Measurements from ENCODE around the gene GFAP. TPM values are rescaled to one million over a fixed set of nuclear protein-coding genes. Genes with fewer than 3 reads are reported as not detected.

GFAP gene
- total and polyA plus RNA-seq, 12 donors = 0.39 to 9.1 (median 1.4) TPM; not detected in 1

DNA sequence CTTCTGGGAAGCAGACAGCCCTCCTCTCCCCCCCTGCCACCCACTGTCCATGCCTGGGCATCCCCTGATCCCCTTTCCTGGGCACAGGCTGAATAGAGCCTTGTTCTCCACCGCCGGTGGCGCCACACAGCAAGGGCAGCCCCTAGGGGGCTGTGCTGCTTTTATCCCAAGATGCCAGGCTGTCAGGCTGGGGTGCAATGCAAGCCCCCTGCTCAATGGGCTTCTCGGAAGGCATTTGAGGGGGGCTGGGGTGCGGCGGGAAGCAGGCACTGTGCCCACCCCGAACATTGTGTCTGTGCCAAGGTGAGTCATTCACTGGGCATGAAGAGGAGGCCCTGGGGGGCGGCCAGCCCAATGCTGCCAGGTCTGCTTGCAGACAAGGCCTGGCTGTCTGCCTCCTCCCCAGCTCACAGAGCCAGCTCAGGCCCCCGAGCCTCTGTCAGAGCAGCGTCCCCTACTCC is 1.5 kb upstream of the GFAP start:
- Histone ChIP-seq H3K4me1 (replicated peaks in 1 of 2) (peaks cover 9 to 18% of the 10 kb centered on the region in 2 donors), H3K4me3 (no peak overlapping the region), H3K9me3 (replicated peaks in 1 of 3) (no peaks in the 10 kb centered on the region), H3K36me3 (replicated peaks in 1 of 2) (no peaks in the 10 kb centered on the region), H3K27ac (peak overlapping the region in 3 of 5 donors; percentile 8 to 78 (median 22)), H3K27me3 (no peaks in the 10 kb centered on the region)
- no peak for TF ChIP-seq POLR2A (IDR thresholded peaks at IDR 0.05)
- TF ChIP-seq, protein P1, sequence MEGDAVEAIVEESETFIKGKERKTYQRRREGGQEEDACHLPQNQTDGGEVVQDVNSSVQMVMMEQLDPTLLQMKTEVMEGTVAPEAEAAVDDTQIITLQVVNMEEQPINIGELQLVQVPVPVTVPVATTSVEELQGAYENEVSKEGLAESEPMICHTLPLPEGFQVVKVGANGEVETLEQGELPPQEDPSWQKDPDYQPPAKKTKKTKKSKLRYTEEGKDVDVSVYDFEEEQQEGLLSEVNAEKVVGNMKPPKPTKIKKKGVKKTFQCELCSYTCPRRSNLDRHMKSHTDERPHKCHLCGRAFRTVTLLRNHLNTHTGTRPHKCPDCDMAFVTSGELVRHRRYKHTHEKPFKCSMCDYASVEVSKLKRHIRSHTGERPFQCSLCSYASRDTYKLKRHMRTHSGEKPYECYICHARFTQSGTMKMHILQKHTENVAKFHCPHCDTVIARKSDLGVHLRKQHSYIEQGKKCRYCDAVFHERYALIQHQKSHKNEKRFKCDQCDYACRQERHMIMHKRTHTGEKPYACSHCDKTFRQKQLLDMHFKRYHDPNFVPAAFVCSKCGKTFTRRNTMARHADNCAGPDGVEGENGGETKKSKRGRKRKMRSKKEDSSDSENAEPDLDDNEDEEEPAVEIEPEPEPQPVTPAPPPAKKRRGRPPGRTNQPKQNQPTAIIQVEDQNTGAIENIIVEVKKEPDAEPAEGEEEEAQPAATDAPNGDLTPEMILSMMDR (IDR thresholded peaks at IDR 0.05) = no peak
- intact Hi-C loops (cut with DNase I) = loop anchor here in 1 of 2 donors (10.0 kb wide), 1 partner anchor 188 kb away; no protein-coding TSS in a partner anchor
- DNase-seq = peak; percentile 78 to 85 (median 83)
- WGBS, 4 donors = 44 to 59% (median 50%) methylated on average over 9 to 10 of the region's 10 CpGs

DNA sequence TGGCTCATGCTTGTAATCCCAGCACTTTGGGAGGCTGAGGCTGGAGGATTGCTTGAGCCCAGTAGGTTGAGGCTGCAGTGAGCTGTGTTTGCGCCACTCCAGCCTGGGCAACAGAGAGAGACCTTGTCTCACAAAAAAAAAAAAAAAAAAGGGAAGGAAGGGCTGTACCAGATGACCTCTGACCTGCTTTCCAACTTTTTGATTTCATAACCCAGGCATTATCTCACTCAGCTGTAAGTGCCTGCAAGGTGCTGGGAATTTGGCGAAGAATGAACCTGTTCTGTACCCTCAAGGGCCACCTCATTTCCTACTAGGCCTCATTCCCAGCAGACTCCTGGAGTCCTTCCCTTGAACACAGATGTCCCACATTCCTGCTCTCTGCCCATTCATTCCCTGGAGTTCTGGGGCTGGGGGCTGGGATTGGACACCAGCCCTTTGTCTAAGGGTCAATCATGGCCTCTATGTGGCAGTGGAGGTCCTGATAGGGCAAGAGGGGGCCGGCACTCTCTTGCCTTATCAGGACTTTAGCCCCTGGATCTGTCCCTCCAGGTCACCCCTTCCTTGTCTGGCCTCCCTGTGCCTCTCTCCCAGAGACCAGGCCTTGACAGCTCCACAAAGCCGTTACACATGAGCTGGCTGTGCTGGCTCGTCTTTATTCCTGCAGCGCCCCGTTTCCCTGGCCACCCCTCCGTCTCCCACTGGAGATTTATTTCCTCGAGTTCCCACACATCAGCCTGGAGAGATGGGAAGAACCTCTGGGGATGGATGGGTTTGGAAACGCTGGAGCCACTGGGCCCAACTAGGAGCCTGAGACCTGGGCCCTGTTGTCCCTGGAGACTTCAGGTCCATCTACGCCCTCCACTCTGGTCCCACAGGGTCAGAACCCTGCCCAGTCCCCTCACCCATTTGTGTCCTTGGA is 821 bp upstream of the GFAP start:
- Histone ChIP-seq H3K9me3 (replicated peaks in 1 of 3) (no peaks in the 10 kb centered on the region), H3K4me1 (replicated peaks in 1 of 2) (peaks cover 9 to 24% of the 10 kb centered on the region in 2 donors), H3K27me3 (no peaks in the 10 kb centered on the region), H3K4me3 (no peak overlapping the region), H3K36me3 (replicated peaks in 1 of 2) (no peaks in the 10 kb centered on the region), H3K27ac (peak overlapping the region in 3 of 5 donors; percentile 8 to 78 (median 22))
- 61 to 76% (median 71%) methylated on average over 11 of the region's 11 CpGs for WGBS, 4 donors
- TF ChIP-seq, protein P1 (IDR thresholded peaks at IDR 0.05) = no peak
- TF ChIP-seq POLR2A (IDR thresholded peaks at IDR 0.05) = no peak
- intact Hi-C loops (cut with DNase I) = loop anchor here in 1 of 2 donors (10.0 kb wide), 1 partner anchor 189 kb away; no protein-coding TSS in a partner anchor
- DNase-seq = peak in 4 of 7 donors; percentile 18 to 29 (median 26)

DNA sequence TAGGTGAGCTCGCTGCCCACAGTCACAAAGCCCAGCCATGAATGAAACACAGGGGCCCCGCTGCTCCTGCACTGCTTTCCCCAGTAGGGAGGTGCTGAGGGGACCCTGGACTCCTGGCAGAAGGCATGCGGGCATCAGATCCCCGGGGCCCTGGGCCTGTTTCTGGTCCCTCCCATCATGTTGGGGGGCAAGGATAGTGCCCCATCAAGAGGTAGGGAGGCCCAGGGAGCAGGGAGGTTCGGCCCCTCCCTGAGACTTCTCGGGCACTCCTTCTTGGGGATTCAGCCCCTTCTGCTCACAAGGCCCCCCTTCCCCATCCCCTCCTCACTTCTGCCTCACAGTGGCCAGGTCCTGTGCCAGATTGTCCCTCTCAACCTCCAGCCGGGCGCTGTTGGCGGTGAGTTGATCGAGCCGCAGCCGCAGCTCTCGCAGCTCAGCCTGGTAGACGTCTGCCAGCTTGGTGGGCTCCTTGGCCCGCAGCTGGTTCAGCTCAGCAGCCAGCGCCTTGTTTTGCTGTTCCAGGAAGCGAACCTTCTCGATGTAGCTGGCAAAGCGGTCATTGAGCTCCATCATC is 515 bp downstream of the GFAP start:
- Histone ChIP-seq H3K36me3 (replicated peaks in 1 of 2) (no peaks in the 10 kb centered on the region), H3K27me3 (no peaks in the 10 kb centered on the region), H3K4me3 (no peak overlapping the region), H3K27ac (no peak overlapping the region), H3K9me3 (replicated peaks in 1 of 3) (no peaks in the 10 kb centered on the region), H3K4me1 (replicated peaks in 1 of 2) (peaks cover 9 to 27% of the 10 kb centered on the region in 2 donors)
- intact Hi-C loops (cut with DNase I) = loop anchor here in 1 of 2 donors (10.0 kb wide), 1 partner anchor 190 kb away; no protein-coding TSS in a partner anchor
- 88 to 94% (median 92%) methylated on average over 16 to 19 of the region's 19 CpGs for WGBS, 4 donors
- TF ChIP-seq, protein P1 (IDR thresholded peaks at IDR 0.05) = no peak
- no peak for TF ChIP-seq POLR2A (IDR thresholded peaks at IDR 0.05)
- peak in 2 of 7 donors; percentile 12 to 13 for DNase-seq

DNA sequence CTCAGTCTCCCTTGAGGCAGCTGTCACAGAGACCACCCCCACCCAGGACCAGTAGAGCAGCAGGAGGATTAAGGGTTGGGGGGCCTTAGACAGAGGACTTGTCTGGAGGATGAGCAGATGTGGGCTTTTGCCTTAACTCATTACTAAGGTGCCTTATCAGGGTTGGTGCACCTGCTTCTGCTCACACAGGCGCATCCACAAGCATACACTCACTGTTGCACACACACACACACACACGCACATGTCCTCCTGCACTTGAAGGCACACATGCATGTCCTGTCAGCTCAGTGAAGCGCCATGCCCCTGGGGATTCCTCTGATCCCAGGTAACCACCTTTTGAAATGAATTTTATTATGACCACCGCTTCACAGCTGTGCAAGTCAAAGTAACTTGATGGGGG is 1.2 kb downstream of the GFAP start:
- intact Hi-C loops (cut with DNase I) = loop anchor here in 1 of 2 donors (10.0 kb wide), 1 partner anchor 191 kb away; no protein-coding TSS in a partner anchor
- Histone ChIP-seq H3K4me3 (no peak overlapping the region), H3K4me1 (replicated peaks in 1 of 2) (peaks cover 9 to 27% of the 10 kb centered on the region in 2 donors), H3K36me3 (replicated peaks in 1 of 2) (no peaks in the 10 kb centered on the region), H3K9me3 (replicated peaks in 1 of 3) (no peaks in the 10 kb centered on the region), H3K27me3 (no peaks in the 10 kb centered on the region), H3K27ac (no peak overlapping the region)
- 88 to 96% (median 94%) methylated on average over 4 of the region's 4 CpGs for WGBS, 4 donors
- DNase-seq = no peak
- no peak for TF ChIP-seq POLR2A (IDR thresholded peaks at IDR 0.05)
- TF ChIP-seq, protein P1 (IDR thresholded peaks at IDR 0.05) = no peak
